DMS53 treated with DMSO at 0.1 percent for 48 hours (cell line): ENCODE measurements around the gene FGFRL1.

Source experiments
- DNase-seq: peaks from one replicate; lab custom pipeline; 2025; ENCODE audit not compliant: unreplicated experiment; lab: John Stamatoyannopoulos, UW

FGFRL1 gene

DNA sequence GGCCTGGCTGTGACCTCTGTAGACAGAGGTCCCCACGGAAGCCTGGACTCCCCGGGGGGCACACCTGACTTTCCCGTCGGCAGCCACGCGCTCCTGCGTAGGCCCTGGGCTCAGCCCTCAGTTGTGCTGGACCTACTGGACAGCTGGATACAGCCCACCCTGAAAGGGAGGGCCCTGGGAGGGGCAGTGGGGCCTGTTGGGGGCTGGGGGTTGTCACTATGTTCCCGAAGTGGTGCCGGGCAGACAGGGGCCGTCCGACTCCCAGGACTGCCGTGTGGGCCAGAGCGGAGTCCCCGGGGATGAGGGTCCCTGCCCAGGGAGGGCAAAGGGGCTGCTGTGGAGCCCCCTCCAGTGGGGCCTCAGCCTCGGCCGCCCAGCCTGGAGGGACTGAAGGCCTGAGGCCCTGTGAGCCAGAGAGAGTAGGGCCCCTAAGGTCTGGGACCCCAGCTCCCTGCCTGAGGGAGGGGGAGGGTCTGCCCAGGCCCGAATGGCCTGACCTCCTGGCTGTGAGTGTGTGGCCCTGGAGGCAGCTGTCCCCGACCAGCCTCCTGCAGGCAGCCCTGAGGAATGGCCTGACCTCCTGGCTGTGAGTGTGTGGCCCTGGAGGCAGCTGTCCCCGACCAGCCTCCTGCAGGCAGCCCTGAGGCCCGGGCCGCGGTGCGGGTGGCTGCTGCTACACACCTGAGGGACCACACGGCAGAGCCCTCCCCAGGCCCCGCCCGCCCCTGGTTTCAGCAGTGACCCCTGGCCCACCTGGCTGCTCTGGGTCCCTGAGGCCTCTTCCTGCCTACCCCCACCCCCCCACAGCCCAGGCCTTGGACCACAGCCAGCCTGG lies 25.8 kb downstream of the FGFRL1 start:
- DNase-seq = no peak

DNA sequence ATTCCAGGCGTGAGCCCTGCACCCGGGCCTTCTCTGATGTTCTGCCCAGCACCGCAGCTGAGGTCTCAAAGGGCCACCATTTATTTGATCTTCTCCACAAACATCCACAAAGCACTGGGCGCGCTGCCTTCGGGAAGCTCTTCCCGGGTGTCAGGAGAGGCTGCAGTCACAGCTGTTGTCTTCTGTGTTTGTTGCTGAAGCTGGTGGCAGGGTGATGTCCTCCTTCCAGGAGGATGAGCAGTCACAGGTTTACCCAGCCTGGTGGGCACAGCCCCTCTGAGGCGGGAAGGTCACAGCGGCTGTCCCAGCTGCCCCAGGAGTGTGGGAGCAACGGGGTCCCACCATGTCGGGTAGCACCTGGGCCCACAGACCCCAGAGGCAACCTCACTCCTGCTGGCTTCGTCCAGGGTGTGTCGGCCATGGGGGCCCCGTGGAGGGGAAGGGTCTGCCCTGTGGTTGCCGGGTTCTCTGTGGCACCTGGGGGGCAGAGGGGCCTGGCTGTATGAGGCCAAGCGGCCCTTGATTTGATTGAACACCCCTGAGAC lies 27.6 kb downstream of the FGFRL1 start:
- DNase-seq = no peak

DNA sequence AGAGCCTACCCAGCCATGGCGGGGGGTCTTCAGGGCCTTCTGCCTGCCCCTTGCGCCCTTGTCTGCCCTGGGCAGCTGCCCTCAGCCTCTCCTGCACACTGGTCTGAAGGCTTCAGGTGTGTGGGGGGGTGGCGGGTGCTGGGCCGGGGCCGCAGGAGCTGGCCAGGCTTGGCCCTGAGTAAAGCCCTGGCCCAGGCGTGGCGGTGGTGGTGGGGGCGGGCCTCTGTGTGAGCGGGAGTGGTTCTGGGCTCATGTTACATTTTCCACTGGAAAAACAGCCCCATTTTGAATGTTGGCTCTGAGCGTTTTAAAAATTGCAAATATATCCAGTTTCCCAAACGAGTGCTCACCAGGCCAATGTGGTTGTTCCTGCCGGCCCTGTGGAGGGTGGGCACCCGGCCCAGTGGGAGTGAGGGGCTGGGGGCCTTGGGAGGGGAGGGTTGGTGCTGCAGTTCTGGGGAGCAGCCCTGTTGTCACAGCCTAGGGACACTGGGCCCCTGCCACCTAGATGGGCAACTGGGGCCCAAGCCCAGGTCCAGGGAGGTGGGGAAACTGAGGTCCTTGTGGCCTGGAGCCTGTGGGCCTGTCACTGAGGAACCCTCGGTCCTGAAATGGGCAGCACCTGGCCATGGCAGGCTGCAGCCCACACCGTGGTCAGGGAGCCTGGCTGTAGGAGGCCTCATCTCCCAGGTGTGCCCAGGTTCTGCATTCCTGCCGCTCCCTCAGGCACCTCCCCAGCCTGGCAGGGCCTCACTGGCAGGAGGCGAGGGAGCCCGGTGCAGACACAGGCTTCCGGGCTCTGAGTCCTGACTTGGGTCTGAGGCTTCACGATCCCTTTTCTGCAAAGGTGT lies 28.3 kb downstream of the FGFRL1 start:
- DNase-seq = no peak

DNA sequence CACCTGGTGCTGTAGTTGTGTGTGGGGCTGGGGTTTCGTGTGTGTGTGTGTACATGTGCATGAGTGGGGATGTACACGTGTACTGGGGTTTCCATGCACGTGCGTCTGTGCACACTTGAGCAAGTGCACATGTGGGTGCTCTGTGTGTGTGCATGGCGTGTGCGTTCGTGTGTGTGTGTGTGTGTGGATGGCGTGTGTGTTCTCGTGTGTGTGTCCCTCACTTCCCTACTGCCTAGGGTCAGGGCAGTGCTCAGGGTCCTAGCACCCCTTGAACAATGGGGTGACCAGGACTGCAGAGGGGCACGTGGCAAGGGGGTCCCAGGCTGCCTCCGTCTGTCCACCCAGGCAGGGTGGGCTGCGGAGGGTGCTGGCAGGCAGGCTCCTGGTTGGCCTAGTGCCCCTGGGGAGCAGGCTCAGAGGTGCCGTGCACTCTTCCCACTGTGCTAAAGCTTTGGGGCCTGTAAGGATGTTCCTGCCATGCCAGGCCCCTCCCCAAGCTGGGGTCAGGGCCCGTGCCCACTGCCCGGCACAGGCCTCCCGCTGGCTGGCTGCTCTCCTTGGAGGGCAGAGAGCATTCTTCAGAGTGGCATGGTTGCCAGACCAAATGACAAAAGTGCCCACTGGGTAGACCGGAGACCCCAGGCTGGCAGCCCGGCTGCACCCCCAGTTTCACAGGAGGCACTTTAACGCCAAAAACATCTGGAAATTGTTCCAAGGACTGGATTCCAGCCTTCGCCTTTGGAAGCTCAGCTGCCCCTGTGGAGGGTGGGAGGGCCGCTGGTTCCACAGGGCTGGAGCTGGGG lies 29.1 kb downstream of the FGFRL1 start:
- DNase-seq = no peak

DNA sequence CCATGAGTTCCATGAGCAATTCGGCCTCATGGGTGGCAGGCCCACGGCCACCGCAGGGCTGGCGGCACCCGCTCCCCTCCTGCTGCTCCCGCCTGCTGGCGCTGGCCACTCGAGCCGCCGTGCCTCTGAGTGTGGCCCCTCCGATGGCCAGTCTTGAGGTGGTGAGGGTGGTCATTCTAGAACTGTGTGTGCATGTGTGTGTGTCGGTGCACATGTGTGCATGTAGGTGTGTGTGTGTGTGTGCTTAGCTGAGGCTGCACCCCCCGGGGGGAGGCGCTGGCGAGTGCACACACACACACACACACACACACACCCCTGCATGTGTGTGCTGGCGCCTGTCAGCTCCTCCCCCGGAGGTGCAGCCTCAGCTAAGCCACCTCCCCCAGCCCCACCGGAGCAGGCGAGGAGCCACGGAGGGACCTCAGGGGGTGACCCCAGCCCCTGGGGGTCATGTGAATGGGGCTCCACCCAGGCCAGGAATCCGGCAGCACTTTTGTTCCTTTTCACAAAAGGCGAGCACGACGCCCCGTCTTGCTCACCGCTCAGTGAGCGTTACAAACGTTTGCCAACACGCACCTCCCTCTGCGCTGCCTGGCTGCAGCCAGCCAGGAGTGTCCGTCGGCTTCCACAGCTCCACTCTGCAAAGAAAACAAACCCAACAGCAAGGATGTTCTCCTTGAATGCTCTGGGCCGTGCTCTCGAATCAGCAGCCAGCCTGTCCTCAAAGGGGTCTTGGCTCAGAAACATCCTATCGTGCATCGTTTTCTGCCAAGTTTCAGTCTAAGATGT lies 29.9 kb downstream of the FGFRL1 start:
- peak; percentile 32 for DNase-seq

DNA sequence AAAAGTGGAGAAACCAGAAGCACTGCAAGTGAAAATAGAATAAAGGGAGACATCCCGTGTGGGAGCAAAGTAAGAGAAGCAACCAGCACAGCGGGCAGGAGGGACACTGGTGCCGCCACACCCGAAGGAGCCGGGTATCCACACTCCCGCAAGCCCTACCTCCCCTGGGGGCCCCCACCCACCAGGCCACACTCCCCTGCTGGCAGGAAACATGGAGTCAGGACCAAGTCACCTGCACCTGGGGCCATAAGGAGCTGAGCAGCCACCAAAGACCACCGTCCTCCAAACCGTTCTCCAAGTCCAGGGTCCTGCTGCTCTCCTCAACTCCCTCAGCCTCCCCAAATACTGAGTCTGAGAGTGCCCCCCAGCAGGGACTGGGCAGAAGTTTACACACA lies 30.5 kb downstream of the FGFRL1 start:
- DNase-seq = no peak

DNA sequence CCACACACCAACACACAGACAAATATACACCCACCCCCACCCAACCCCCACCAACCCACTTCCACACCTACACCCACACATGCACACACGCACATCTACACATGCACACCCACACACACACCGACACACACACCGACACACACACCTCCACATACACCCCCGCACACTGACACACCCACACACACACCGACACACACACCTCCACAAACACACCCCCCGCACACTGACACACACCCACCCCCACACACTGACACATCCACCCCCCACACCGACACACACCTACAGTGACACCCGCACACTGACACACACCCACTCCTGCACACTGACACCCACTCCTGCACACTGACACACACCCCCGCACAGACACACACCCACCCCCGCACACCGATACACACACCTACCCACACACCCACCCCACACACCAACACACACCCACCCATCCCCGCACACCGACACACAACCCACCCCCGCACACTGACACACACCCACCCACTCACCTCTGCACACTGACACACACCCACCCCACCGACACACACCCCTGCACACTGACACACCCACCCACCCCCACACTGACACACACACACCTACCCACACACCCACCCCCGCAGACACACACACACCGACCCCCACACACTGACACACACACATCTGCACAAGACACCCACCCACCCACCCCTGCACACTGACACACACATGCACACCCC lies 31.1 kb downstream of the FGFRL1 start:
- DNase-seq = no peak

DNA sequence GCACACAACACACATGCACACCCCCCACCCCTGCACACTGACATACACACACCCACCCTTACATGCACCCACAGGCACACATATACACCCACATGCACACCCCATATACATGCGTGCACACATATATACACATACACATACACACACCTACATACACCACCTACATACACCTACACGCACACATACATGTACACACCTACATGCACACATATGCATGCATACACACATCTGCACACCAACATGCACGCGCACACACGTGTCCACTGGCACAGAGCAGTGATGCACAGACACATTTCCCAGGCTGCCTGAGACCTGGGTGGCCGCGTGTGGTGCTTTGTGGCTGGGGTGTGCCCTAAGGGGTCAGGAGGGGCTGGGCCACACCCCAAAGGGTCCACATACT lies 31.7 kb downstream of the FGFRL1 start:
- DNase-seq = no peak

DNA sequence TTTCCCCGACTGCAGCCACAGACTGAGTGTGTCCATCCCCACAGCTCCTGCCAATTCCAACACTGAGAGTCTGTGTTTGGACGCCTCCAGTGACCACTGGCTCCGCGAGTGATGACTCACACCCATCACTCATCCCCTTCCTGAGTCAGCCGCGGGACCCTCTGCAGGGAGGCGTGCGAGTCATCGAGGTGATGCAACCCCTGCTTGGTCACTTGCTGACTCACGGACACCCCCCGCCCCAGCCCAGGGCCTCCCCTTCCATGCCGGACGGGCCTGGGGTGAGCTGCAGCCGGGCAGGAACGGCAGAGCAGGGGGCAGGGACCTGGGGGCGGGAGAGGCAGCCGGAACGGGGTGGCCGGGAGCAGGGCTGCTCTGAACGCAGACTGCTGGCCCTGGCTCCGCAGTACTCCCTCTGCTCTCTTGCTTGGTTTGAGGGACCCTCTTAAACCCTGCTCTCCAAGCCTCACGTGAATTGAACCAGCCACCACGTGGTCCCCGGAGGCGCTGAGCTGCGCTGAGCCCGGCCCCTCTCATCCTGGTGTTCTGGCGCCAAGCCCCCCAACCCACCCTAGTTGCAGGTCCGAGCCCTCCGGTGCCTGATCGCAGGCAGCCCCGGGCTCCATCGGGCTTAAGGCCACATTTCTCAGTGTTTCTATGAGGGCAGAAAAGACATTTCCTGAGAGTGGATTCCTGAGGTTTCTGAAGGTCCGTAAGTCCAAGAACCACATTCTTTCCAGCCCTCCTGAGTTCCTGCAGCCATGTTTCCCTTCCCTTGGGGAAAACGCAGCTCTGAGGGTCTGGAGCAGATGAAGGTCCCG lies 32.4 kb downstream of the FGFRL1 start:
- DNase-seq = peak; percentile 35

DNA sequence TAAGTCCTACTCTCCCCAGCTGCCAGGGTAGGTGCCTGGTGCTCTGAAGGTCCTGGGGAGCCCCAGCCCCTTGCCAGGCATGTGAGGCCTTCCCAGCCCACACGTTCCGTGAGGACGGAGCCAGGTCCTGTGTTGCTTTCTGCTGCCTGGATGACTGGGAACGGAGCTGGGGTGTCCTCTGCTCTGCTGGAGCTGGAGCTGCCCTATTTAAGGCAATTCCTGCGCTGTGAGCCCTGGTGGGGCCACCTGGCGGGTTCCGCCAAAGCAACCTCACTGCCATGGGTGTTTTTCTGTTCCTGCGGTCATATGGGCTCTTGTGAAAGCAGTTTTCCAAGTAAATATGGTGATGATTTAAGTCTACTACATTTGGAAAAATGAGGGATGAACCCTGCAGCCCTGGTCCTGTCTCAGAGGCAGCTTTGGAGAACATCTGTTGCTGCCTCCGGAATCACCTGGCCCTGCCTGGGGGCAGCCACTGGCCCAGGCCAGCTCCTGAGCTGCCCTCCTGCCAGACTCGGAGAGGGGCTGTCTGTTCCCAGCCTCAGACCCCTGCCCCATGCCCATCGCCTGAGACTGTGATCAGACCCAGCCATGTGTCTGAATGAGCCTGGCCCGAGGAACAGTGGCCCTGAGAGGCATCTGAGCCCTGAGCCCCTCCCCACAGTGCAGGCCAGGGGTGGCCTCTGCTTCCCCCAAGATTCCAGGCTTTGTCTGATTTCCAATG lies 33.2 kb downstream of the FGFRL1 start:
- no peak for DNase-seq

DNA sequence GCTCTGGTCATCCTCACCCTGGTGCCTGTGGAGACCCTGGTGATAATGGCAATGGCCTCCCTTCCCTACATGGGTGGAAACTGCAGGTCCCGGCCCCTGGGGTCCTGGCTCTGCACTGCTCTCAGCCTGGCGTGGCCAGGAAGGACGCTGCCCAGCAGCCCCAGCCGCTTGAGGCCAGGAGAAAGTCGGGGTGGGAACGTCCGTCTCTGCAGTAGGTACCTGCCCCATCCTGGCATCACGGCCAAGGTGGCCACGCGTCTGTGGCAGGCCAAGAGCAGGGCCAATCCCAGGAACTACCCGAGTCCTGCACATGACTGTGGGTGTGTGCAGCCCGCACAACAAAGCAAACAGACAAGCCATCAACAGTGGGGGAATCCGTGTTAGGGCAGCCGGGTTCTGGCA lies 33.8 kb downstream of the FGFRL1 start:
- DNase-seq = no peak

DNA sequence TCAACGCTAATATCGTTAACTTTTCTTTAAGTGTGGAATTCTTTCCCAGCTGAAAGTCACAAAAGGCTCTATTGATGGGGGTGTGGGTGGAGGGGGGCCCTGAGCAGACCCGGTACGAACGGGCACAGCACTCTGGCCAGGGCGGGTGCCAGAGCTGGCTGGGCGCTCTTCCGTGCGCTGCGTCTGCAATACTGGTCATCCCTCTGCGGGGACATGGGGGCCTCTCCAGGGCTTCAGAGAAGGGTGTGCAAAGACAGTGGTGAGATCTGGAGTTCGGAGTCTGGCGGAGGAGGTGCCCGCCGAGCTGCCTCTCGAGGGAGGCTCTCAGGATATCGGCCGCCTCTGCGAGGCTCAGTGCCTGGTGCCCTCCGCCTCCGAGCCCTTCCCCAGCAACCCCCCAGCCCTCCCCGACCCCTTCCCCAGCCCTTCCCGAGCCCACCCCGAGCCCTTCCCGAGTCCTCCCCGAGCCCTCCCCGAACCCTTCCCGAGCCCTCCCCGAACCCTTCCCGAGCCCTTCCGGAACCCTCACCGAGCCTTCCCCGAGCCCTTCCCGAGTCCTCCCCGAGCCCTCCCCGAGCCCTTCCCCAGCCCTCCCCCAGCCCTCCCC lies 34.3 kb downstream of the FGFRL1 start:
- no peak for DNase-seq

DNA sequence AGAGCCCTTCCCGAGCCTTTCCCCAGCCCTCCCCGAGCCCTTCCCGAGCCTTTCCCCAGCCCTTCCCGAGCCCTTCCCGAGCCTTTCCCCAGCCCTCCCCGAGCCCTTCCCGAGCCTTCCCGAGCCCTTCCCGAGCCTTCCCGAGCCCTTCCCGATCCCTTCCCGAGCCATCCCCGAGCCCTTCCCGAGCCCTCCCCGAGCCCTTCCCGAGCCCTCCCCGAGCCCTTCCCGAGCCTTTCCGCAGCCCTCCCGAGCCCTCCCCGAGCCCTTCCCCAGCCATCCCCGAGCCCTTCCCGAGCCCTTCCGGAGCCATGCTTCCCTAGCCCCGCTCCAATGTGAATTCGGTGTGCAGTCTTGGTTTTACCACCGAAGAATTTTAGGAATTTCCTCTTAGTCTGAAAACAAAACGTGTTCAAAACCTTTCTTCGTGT lies 35.2 kb downstream of the FGFRL1 start:
- peak; percentile 79 for DNase-seq

DNA sequence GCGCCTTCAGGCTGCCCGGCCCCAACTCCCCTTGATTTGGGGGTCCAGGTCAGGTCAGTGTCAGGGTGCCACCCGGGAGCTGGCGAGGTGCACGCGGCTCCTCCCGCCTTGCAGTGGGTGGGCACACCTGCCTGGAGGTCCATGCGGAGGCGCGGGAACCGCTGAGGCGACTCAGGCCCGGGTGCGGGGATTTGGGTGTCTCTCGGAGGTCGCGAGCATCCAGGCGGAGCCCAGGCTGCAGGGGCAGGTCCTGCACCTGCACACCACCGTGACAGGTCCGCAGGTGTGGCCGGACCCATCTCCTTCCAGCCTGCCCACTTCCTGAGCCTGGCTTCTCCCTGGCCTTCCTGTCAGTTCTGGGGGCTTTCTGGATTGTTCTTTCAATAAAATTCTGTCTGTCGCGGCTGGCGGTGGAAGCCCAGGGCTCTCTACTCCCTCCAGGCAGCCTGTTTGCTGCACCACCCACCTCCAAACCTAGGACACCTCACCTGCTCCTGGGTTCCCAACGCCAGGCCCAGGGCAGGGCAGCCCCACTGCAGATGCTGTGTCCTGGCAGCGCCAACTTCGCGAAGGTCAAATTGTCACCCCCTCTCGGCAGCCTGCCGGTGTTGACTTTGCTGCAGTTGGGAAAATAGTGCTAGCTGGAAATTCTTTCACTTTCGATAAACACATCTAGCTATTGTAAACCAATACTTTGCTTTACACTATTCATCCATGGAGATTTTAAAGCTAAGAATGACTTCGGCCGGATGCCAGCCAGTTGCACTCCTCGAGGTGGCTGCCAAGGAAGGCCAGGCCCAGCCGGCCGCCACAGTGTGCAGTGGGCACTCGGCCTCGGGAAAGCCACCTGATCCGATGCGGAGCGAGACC lies 35.9 kb downstream of the FGFRL1 start:
- peak; percentile 26 for DNase-seq

DNA sequence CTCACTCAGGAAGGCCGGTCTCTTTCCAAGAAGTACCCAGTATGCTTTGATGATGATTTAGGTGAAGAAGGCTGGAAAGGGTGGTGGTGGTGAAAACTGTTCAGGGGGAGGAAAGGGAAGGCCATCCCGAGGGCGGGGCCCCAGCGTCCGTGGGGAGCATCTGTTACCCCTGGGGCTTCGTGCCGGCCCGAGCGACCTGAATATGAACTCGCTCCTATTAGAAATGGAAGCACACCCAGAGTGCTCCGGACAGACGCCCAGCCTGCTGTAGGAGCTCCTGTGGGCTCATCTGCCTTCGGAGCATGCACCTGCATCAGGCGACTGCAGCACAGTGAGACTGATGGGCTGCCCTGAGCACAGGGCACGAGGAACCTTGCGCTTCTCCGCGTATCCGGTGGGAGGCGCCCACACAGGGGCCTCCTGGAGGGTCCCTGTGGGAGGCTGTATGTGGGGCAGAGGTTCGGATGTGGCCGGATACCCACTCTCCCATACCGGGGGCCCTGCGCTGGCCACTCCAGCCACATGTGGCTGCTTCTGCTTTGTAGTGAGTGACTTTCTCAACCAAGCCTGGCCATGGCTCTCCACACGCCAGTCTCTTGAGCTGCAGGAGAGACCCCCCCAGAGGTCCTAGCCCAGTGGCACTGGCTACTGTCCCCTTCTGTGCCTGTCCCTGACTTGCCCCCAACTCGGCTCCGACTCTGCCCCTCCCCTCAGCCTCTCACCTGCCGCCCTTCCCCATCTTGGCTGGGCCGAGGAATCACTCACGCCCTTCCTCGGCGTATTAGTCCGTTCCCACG lies 36.7 kb downstream of the FGFRL1 start:
- DNase-seq = peak; percentile 52
